ENCODE measurements around the gene MYH9.

- TF ChIP-seq CTCF (conservative IDR thresholded peaks at IDR 0.05) (no peak), ZFX (IDR thresholded peaks at IDR 0.05) (no peak)
Observed at GRCh38 chr22:36405671-36406538, 18.1 kb upstream of the MYH9 start.
